Fibroblast of lung (primary cell): ENCODE data around the gene KIZ.

Experiments
- CTCF ChIP-seq, 2 donors: IDR thresholded peaks in 1 of 2; conservative IDR thresholded peaks in 1 of 2; 1 replicate in 1 of 2; 2 replicates in 1 of 2; pipeline ENCODE4 v1.5.1; 2011 to 2012; ENCODE audit warnings: low read length in 2 of 2, control low read depth in 1 of 2, inconsistent platforms in 1 of 2, low read depth in 1 of 2, mild to moderate bottlenecking in 1 of 2
- EZH2 ChIP-seq: IDR thresholded peaks from 2 replicates; pipeline ENCODE4 v1.5.1; 2012; ENCODE audit warnings: low read length, control low read depth, mild to moderate bottlenecking; ENCODE audit errors: missing control alignments

GRCh38 chr20:21230686-21231085, 104.8 kb downstream of the KIZ start:
- TF ChIP-seq CTCF (conservative IDR thresholded peaks at IDR 0.05 in 1 of 2, IDR thresholded peaks at IDR 0.05 in 1 of 2; ENCODE audit: low read depth in 1 of 2, low read length in 2 of 2) (no peak), EZH2 (no peak)
